GM23338 (cell line): ENCODE measurements around the gene PCNT. TPM values are rescaled to one million over a fixed set of nuclear protein-coding genes. Genes with fewer than 3 reads are reported as not detected.

Source experiments
- CREB1 ChIP-seq: fragments of 250-450 bp; sonication (Bioruptor Pico); IDR thresholded peaks from 2 replicates; pipeline ENCODE4 v1.5.0; 2020; ENCODE audit warnings: low read depth, mild to moderate bottlenecking, moderate library complexity
- CTCF ChIP-seq, 2 experiments: fragments of 200-600 bp in 1 of 2; sonication (generic) in 1 of 2; conservative IDR thresholded peaks; 2 replicates each; pipeline versions ENCODE4 v1.5.1 to v1.6.1; 2016 to 2017; ENCODE audit warnings: antibody characterized with exemption in 2 of 2, low read depth in 2 of 2, mild to moderate bottlenecking in 2 of 2, moderate library complexity in 1 of 2
- EZH2 ChIP-seq: fragments of 200-600 bp; sonication (generic); IDR thresholded peaks from one replicate; pipeline ENCODE4 v1.8.0; 2017; ENCODE audit warnings: antibody characterized with exemption, mild to moderate bottlenecking, low read depth; ENCODE audit not compliant: unreplicated experiment
- EZH2phosphoT487 ChIP-seq: fragments of 200-600 bp; sonication (generic); IDR thresholded peaks from one replicate; pipeline ENCODE4 v1.8.1; 2018; ENCODE audit warnings: antibody characterized with exemption; ENCODE audit not compliant: unreplicated experiment
- JUNB ChIP-seq: IDR thresholded peaks from one replicate; pipeline ENCODE4 v1.6.1; 2016; ENCODE audit warnings: antibody characterized with exemption; ENCODE audit not compliant: unreplicated experiment
- NANOG ChIP-seq: IDR thresholded peaks from 2 replicates; pipeline ENCODE4 v1.6.1; 2016; ENCODE audit warnings: antibody characterized with exemption, borderline replicate concordance
- POLR2AphosphoS5 ChIP-seq: IDR thresholded peaks from 2 replicates; pipeline ENCODE4 v1.6.1; 2016; ENCODE audit warnings: antibody characterized with exemption, low read depth
- STAT1 ChIP-seq: IDR thresholded peaks from one replicate; pipeline ENCODE4 v1.6.1; 2016; ENCODE audit warnings: antibody characterized with exemption; ENCODE audit not compliant: unreplicated experiment
- ZNF114 ChIP-seq: fragments of 250-450 bp; sonication (Bioruptor Pico); IDR thresholded peaks from 2 replicates; pipeline ENCODE4 v1.5.0; 2020; ENCODE audit warnings: mild to moderate bottlenecking, moderate library complexity
- ZNF331 ChIP-seq: fragments of 250-450 bp; sonication (Bioruptor Pico); IDR thresholded peaks from 2 replicates; pipeline ENCODE4 v1.5.0; 2020; ENCODE audit warnings: low read depth, mild to moderate bottlenecking, moderate library complexity
- ZNF462 ChIP-seq: fragments of 250-450 bp; sonication (Bioruptor Pico); IDR thresholded peaks from 2 replicates; pipeline ENCODE4 v1.5.0; 2020; ENCODE audit warnings: mild to moderate bottlenecking, moderate library complexity
- polyA plus RNA-seq: library from polyadenylated mRNA; unstranded; fragments of >200 nt; fragmentation: Nextera tagmentation; extraction: Ambion mirVana; gene quantifications from 2 replicates; pipeline ENCODE4 v1.2.1, GENCODE V29; 2016
- total RNA-seq: library from RNA; depleted of rRNA; stranded (reverse); fragments of >200 nt; shearing (Covaris generic); gene quantifications from 2 replicates; pipeline ENCODE4 v1.2.3, GENCODE V29; 2014

Gene PCNT
- total and polyA plus RNA-seq, 2 experiments from 2014 or later = 39.6 to 46.1 TPM

- TF ChIP-seq ZNF462 (CRISPR knock-in tag) (no peak), EZH2phosphoT487 (no peak), ZNF114 (CRISPR knock-in tag) (no peak), EZH2 (no peak), JUNB (no peak), CTCF (conservative IDR thresholded peaks at IDR 0.05; ENCODE audit: low read depth in 2 of 2) (no peak), POLR2AphosphoS5 (no peak), CREB1 (CRISPR knock-in tag) (no peak), STAT1 (no peak), NANOG (no peak), ZNF331 (CRISPR knock-in tag) (no peak)
Measured at GRCh38 chr21:46274797-46275390, 49.1 kb upstream of the PCNT start (continued).
